T-helper 1 cell (primary cell): ENCODE data around the gene USP6.
"Not testable (repeated sequence)": the region's sequence is repeated elsewhere in the genome, so short reads cannot be mapped to it uniquely, and the experiment has no call there.

Source experiments
- DNase-seq, 5 donors: peaks; one replicate each; pipeline ENCODE4 v3.0.0-alpha.2; 2012 to 2020
- total RNA-seq, 4 donors: gene quantifications; one replicate each; lab custom pipeline; 2026; lab: John Stamatoyannopoulos, UW

USP6 gene
- total RNA-seq: 0 to 0.31 (median 0) reads per million in 4 donors

DNA sequence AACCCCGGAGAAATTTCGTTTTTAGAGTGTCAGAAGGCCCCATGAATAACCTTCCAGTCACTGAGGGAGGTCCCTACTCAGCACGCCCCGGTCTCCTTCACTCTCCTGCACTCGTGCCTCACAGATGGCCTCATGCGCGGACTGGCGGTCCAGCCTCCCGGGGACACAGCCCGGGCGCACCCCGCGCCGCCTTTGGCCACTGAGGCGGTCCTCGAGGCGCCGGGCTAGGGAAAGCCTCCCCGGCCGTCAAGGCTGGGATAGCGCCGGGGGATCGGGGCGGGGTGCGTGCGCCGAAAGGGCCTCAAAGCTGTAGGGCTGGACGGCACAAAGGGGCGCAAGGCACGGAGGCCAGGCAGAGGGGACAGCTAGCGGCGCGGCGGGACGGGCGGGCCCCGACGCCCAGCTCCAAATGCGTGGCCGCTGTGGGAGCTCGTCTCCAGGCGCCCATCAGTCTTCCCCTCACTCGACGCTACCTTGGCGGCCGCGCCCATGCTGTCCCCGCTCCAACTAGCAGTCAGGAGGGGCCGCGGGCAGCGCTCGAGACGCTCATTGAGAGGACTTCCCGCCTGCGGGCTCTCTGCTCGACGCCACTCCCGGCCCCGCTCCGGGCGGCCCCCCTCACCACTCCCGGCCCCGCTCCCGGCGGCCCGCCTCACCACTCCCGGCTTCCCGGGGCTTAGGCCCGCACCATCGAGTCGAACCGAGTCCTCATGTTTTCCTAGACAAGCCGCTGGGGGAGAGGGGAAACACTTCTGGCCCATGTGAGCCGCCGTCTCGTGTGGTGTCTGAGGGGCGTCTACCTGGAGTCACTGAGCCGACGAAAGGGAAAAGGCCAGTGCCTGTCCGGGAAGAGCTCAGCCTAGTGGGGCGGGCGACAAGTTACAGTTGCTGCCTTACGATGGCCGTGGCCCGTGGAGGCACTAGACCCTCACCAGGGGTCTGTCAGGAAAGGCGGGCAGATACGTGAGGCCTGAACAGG is at the start of gene USP6:
Gene USP6 (plus strand): TSS at position 360 of the 979 bp plus-strand sequence. CDS start 14,336 bp downstream, outside the sequence.
- DNase-seq: no peak

DNA sequence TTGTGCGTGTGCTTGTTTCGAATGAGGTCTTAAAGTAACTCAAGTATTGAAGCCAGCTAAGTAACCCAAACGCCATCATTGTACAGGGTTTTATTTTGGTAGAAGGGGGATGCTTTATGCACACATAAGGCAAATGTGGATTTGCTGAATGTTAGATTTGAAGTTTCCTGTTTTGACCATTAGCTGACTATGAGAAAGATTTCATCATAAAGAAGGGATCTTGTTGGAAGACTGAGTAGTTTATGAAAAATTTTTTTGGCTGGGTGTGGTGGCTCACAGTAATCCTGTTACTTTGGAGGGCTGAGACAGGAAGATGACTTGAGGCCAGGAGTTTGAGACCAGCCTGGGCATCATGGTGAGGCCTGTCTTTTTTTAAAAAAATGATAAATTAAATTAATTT is 47.6 kb upstream of the USP6 start:
- DNase-seq: no peak

GRCh38 chr17:5069724-5070123 is 46.1 kb upstream of the USP6 start:
- DNase-seq: no peak

DNA sequence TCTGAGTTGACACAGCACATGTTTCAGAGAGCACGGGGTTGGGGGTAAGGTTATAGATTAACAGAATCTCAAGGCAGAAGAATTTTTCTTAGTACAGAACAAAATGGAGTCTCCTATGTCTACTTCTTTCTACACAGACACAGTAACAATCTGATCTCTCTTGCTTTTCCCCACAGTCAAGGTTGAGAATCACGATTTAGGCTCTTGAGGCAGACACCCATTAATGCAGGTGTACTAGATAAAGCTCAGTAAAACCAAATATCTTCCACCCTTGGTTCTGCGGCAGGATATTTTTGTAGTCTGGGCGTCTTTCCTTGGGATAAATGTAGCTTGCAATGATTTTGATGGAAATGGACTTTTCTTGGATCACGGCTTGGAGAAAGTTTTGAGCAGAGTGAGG is 40.4 kb upstream of the USP6 start:
- not testable (repeated sequence) for DNase-seq

- DNase-seq: not testable (repeated sequence)
These were observed 38.6 kb upstream of the USP6 start for GRCh38 chr17:5077275-5077674.

DNA sequence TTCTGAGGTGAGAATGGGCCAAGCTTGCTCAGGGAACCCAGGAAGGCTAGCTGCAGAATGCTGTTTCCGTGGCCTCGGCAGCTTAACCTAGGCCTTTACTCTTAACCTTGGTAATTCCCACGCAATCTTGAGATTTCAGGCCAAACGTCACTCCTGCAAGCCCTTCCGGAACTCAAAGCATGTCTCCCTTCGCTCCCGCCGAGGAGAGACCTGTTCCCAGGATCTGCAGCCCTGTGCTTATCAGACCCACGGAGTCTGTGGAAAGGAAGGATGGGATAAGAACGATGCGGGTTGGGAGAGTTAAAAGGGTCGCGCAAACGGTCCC is 38.1 kb upstream of the USP6 start:
- DNase-seq: no peak

DNA sequence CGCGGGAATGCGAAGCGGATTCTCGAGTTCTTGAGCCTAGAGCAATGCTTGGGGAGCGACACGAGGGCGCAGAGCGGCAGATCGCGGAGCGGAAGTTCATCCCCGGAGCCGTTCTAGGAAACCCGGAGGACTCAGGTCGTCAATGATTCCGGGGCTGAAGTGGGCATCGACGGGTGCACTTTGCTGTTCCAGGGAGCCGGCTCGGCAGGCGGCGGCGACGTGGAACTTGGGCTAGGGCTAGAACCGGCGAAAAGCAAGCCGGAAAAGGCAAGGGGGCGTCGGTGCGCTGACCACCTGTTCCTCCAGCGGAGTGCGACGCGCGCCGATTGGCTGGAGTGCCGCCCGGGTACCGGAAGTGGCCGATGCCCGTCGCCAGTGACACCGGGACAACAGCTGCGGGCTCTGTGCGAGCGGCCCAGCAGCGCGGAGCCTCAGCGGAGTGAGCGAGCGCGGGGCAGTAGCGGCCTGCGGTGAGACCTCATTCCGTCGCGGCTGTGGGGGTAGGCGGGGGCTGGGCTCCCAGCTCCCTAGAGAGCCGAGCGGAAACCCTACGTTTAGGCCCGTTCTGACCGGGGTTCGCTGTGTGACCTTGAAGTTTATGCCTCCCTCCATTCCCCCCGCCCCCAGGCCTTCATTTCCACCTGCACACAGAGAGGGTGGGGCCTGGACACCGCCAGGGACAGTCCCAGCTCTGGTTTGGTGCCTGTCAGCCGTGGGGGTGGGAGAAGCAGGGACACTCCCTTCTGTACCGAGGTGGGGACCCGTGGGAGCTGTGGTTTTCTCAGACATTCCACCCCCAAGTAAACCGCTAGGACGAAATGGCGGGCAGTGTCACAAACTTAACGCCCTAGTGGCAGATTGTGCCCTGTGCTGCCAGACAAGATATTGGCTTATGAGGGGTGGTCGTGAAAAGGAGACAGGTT is 37.5 kb upstream of the USP6 start, which contains the start of gene ZFP3:
Gene ZFP3 (plus strand): TSS at position 362 of the 923 bp plus-strand sequence. CDS start 13,038 bp downstream, outside the sequence.
- DNase-seq: peak; percentile 27 to 86 (median 55)

GRCh38 chr17:5080591-5080990 is 35.2 kb upstream of the USP6 start:
- DNase-seq: no peak

- no peak for DNase-seq
These were observed 23.4 kb upstream of the USP6 start for GRCh38 chr17:5092218-5093010.

DNA sequence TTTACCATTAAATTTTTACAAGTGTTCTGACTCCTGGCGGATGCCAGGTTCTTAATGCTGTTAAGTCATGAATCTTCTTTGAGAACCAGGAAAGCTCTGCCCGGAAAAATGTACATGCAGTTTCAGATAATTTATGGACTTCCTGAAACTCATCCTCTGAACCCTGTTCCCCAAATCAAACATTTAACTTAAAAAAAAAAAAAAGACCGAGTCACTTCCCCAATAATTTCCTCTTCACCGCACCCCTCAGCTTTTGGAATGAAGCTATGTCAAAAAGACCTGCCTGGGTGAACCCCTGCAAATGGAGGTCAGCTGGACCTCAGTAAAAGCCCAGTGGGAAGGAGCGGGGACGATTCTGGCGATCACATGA is 19.1 kb upstream of the USP6 start:
- DNase-seq: no peak

GRCh38 chr17:5097101-5097834 is 18.6 kb upstream of the USP6 start:
- DNase-seq: no peak

DNA sequence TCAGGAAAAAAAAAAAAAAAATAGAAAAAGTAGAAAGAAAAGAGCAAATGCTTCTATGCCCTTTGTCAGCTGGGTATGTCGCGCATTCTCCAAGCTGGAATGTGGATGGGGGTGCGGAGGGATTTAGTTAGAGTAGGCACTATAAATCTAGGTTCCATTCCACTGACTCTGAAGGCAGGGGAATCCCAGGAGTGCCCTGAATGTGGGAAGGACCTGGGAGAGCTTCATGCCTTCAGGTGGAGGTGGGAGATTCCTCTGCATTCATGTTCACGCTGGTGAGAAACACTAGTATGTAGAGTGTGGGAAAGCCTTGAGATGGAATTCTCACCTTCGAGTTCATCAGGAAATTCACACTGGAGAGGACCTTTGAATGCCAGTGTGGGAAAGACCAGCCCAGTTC is 16.6 kb upstream of the USP6 start:
- no peak for DNase-seq

DNA sequence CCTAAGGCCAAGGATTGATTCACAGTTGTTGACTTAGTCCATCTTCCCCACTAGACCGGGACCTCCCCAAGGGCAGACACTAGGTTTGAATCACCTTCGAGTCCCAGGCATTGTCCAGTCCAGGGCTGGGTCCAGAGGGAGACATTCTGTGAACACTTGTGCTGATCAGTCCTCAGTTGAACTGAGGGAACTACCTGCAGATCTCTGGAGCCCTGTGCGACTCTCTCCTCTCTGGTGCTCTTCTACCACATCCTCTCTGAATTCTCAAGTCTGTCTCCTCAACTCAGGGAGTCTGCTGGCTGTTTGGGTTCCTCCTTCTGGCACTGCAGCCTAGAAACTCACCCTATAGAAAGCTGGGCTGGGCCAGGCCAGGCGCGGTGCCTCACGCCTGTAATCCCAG is 15.0 kb upstream of the USP6 start:
- DNase-seq: no peak

GRCh38 chr17:5110816-5111215 is 5.0 kb upstream of the USP6 start:
- no peak for DNase-seq

GRCh38 chr17:5111402-5112204 is 4.2 kb upstream of the USP6 start, which contains the start of gene ZNF232:
Gene ZNF232 (minus strand): TSS chr17:5111878. CDS start chr17:5111822, 56 bp downstream.
- DNase-seq: peak; percentile 82 to 91 (median 85)

DNA sequence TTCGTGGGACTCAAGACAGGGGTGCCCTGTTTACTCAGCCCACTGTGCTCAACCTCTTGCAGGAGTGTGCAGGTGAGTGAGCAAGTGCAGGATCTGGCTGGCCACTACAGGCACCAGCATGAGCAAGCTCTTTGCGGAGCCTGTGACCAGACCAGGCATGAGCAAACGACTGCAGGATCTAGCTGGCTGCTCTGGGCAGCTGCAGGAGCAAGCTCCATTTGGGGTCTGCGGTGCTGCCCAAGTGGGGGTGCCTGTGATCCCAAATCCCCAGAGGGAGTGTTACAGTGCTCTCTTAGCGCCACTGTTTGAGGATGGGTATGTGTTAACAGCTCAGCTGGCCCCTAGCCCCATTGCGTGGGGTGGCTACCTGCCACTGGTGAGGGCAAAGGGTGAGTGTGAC is 2.4 kb downstream of the USP6 start:
- DNase-seq: no peak

DNA sequence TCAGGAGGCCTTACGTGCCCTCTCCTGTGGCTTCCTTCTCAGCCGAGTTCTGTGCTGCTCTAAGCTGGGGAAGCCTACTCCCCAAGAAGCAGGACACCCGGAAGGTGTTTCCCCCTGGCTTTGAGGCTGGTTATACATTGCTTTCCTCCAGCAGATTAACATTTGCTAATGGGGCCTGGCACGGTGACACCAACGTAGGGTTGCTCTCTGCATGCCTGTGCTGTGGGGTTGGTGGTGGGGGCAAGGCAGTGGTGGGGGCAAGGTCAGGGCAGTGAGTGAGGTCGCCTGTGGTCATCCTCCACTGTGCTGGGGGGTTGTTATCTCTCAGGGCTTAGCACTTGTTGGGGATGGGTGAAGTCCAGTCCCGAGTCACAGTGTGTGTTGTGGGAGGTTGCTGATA is 4.2 kb downstream of the USP6 start:
- DNase-seq: no peak

DNA sequence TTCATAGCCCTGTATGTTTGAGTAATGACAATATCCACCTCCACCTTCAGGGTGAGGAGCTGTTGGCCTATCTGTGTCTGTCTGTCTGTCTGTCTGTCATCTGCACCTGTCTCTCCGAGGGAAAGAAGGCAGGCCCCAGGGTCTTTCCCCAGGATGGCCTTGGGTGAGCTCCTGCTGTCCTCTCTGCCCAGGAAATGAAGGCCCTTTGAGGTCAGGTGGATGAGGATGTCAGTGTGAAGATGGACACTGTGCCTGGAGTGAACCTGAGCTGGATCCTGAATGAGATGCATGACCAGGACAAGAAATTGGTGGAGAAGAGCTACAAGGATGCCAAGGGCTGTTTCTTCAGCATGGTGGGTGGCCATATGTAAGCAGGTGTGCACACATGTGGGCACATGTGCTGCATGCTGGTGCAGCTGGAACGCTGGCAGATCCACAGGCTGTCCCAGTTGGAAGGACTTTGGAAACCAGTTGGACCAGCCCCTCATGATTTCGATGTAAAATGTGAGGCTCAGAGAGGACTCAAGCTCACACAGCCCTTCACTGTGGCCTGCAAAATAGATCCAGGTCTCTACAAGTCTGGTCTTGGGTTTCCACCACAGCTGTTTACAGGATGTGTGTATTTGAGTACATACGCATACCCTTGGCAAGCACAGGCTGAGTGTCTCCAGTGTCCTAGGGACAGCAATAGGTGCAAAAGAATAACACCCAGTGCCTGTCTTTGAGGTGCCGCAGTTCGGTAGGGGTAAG is 4.8 kb downstream of the USP6 start:
- DNase-seq: not testable (repeated sequence)

DNA sequence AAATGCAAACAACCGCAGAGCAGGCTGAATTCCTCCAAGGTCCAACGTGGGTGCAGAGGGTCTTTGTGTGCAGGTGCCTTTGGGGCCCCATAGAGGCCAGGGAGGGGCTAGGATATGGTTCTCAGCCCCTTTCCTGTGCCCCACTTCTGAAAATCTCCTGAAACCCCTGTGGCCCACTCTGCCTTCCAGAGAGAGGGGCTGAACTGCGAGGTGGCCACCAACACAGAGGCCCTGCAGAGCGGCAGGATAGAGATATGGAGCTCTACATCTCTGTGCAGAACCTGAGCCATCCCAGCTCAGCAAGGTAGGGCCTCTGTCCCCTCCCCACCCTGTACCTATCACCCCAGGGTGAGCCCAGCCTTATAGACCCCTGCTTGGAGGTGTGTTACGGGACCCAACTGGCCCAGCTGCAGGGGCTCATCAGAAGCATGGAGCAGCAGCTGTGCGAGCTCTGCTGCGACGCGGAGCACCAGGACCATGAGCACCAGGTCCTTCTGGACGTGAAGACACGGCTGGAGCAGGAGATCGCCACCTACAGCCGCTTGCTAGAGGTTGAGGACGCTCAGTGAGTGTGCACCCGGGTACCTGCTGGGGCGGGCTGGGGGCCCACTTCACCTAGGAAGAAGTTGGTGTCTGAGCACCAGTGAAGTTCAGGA is 5.5 kb downstream of the USP6 start:
- no peak for DNase-seq
